Mammary epithelial cell (primary cell): Measurements from ENCODE around the gene CD63.

Experiments
- EZH2 ChIP-seq: IDR thresholded peaks from 2 replicates; pipeline ENCODE4 v1.6.1; 2012; ENCODE audit warnings: low read length, inconsistent platforms, borderline replicate concordance
- TF ChIP-seq, protein P1 (sequence below), 2 donors: IDR thresholded peaks in 1 of 2; conservative IDR thresholded peaks in 1 of 2; 2 replicates each; pipeline ENCODE4 v1.5.1; 2011 to 2012; ENCODE audit warnings: inconsistent platforms in 2 of 2, low read length in 2 of 2, mild to moderate bottlenecking in 2 of 2, control low read depth in 1 of 2, low read depth in 1 of 2; ENCODE audit not compliant: insufficient read depth in 1 of 2; ENCODE audit errors: extremely low read depth in 1 of 2

DNA sequence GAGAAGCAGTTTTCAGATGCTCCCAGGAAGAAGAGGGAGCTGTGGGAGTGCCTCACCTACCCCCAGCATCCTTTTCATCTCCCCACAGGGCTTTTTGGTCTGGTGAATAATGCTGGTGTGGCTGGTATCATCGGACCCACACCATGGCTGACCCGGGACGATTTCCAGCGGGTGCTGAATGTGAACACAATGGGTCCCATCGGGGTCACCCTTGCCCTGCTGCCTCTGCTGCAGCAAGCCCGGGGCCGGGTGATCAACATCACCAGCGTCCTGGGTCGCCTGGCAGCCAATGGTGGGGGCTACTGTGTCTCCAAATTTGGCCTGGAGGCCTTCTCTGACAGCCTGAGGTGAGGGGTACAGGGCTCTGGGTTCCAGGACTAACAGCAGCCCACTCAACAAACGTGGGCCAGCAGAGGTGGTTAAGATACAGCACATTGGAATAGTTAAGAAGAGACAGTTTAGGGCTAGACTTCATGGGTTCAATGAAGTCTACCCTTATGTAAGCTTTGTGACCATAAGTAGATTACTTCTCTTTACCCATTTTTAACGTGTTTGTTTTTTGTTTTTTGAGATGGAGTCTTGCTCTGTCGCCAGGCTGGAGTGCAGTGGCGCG, 7.1 kb downstream of the CD63 start:
- TF ChIP-seq EZH2 = no peak
- TF ChIP-seq, protein P1, sequence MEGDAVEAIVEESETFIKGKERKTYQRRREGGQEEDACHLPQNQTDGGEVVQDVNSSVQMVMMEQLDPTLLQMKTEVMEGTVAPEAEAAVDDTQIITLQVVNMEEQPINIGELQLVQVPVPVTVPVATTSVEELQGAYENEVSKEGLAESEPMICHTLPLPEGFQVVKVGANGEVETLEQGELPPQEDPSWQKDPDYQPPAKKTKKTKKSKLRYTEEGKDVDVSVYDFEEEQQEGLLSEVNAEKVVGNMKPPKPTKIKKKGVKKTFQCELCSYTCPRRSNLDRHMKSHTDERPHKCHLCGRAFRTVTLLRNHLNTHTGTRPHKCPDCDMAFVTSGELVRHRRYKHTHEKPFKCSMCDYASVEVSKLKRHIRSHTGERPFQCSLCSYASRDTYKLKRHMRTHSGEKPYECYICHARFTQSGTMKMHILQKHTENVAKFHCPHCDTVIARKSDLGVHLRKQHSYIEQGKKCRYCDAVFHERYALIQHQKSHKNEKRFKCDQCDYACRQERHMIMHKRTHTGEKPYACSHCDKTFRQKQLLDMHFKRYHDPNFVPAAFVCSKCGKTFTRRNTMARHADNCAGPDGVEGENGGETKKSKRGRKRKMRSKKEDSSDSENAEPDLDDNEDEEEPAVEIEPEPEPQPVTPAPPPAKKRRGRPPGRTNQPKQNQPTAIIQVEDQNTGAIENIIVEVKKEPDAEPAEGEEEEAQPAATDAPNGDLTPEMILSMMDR (conservative IDR thresholded peaks at IDR 0.05 in 1 of 2, IDR thresholded peaks at IDR 0.05 in 1 of 2; ENCODE audit: extremely low read depth in 1 of 2, insufficient read depth in 1 of 2, low read depth in 1 of 2, low read length in 2 of 2) = no peak
